ENCODE measurements around the gene ACP3. TPM values are rescaled to one million over a fixed set of nuclear protein-coding genes. Genes with fewer than 3 reads are reported as not detected.

Gene ACP3
- total and polyA plus RNA-seq, 2 of the 13 experiments (the other 11 are each of a cell fraction or from before 2014, with no cell fraction given): not detected

DNA sequence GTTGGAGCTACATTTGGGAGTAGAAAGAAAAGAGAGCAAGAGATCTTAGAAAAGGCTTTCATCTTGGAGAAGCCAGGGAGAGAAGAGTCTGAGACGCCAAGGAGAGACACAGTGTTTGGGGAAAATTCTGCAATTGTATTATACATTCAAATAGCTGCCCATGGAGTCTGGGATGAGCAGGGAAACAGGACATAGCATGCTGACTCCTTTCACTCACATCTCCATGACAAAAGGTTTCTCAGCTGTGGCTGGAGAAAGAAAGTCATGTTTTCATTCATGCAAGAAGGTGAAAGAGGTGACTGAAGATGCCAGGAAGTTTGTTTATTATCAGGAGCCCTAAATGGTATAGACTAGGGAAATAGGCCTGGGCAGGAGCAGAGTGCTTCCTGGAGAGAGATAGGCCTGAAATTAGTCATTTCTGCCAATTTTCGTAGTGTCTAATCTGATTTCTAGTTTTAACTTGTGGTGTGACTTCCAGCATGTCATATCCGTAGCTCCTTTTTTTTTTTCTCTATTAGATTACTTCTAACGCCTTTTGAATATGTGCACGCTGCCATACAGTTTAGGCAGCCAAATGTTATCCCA lies 34.1 kb downstream of the ACP3 start (continued):
- no peak for TF ChIP-seq ZNF646 (CRISPR knock-in tag; IDR thresholded peaks at IDR 0.05)
- TF ChIP-seq AFF4 (CRISPR knock-in tag; IDR thresholded peaks at IDR 0.05): no peak
- no peak for TF ChIP-seq ATF2 (CRISPR knock-in tag; IDR thresholded peaks at IDR 0.05)
- no peak for TF ChIP-seq ATF6 (CRISPR knock-in tag; conservative IDR thresholded peaks at IDR 0.05)
- no peak for TF ChIP-seq DMAP1 (CRISPR knock-in tag; IDR thresholded peaks at IDR 0.05)

All from HepG2 (cell line).